LNCaP clone FGC (cell line): ENCODE data around the gene VAC14.

ENCODE experiments used
- DNase-seq: peaks from one replicate; pipeline ENCODE4 v3.0.0-alpha.2; 2011; ENCODE audit warnings: low read depth
- H3K4me3 ChIP-seq: 2 replicates; pipeline ENCODE4 v1.5.1; 2011; ENCODE audit warnings: mild to moderate bottlenecking, low read depth, low read length, control low read depth
- CTCF ChIP-seq: IDR thresholded peaks from 2 replicates; pipeline ENCODE4 v1.5.1; 2012; ENCODE audit warnings: mild to moderate bottlenecking; ENCODE audit not compliant: control insufficient read depth, insufficient read depth; ENCODE audit errors: extremely low read depth

VAC14 gene

GRCh38 chr16:70714581-70715054 lies 86.3 kb downstream of the VAC14 start:
- no peak for DNase-seq

GRCh38 chr16:70713824-70714223 lies 87.1 kb downstream of the VAC14 start:
- no peak for DNase-seq
- TF ChIP-seq CTCF: no peak
- no peak overlapping the region for H3K4me3 ChIP-seq

More at GRCh38 chr16:70714581-70715054, 86.3 kb downstream of the VAC14 start:
- no peak overlapping the region for H3K4me3 ChIP-seq
- no peak for TF ChIP-seq CTCF

- TF ChIP-seq CTCF: no peak
- no peak overlapping the region for H3K4me3 ChIP-seq
- no peak for DNase-seq
Measured at GRCh38 chr16:70713342-70713741, 87.6 kb downstream of the VAC14 start.

- no peak for TF ChIP-seq CTCF
- DNase-seq: no peak
- H3K4me3 ChIP-seq: no peak overlapping the region
Measured at GRCh38 chr16:70712942-70713341, 88.0 kb downstream of the VAC14 start.

- DNase-seq: no peak
- no peak for TF ChIP-seq CTCF
- H3K4me3 ChIP-seq: no peak overlapping the region
Measured at GRCh38 chr16:70712359-70712758, 88.6 kb downstream of the VAC14 start.

- no peak for TF ChIP-seq CTCF
- no peak for DNase-seq
- no peak overlapping the region for H3K4me3 ChIP-seq
Measured at GRCh38 chr16:70711211-70712031, 89.5 kb downstream of the VAC14 start.
